HEK293 (cell line): ENCODE results near the gene PTGER4.

ENCODE experiments used
- KLF1 ChIP-seq: fragments of 450-650 bp; formaldehyde crosslinking; IDR thresholded peaks from 2 replicates; pipeline ENCODE4 v1.5.1; 2016; ENCODE audit warnings: missing biosample characterization, missing genetic modification characterization
- ZBTB8A ChIP-seq: fragments of 450-650 bp; formaldehyde crosslinking; IDR thresholded peaks from 2 replicates; pipeline ENCODE4 v1.5.1; 2016; ENCODE audit warnings: missing biosample characterization, missing genetic modification characterization
- ZFP3 ChIP-seq: fragments of 450-650 bp; formaldehyde crosslinking; IDR thresholded peaks from 2 replicates; pipeline ENCODE4 v1.5.1; 2016; ENCODE audit warnings: low read depth, missing biosample characterization, missing genetic modification characterization
- ZNF211 ChIP-seq: fragments of 450-650 bp; formaldehyde crosslinking; IDR thresholded peaks from 2 replicates; pipeline ENCODE4 v1.5.1; 2016; ENCODE audit warnings: low read depth, missing biosample characterization, missing genetic modification characterization
- ZNF302 ChIP-seq: fragments of 450-650 bp; formaldehyde crosslinking; IDR thresholded peaks from 2 replicates; pipeline ENCODE4 v1.5.1; 2016; ENCODE audit warnings: missing biosample characterization, missing genetic modification characterization, low read depth
- TF ChIP-seq, protein P1 (sequence below): IDR thresholded peaks from 2 replicates; pipeline ENCODE4 v1.6.1; 2011; ENCODE audit warnings: mild to moderate bottlenecking, low read depth, low read length, borderline replicate concordance
- TF ChIP-seq, protein P2 (sequence below): fragments of 450-650 bp; formaldehyde crosslinking; IDR thresholded peaks from 2 replicates; pipeline ENCODE4 v1.5.1; 2016; ENCODE audit warnings: missing biosample characterization, missing genetic modification characterization
- TF ChIP-seq, protein P3 (sequence below): fragments of 450-650 bp; formaldehyde crosslinking; IDR thresholded peaks from 2 replicates; pipeline ENCODE4 v1.5.1; 2016; ENCODE audit warnings: missing biosample characterization, missing genetic modification characterization
- TF ChIP-seq, protein P4 (sequence below): fragments of 450-650 bp; formaldehyde crosslinking; IDR thresholded peaks from 2 replicates; pipeline ENCODE4 v1.5.1; 2016; ENCODE audit warnings: missing biosample characterization, missing genetic modification characterization
- TF ChIP-seq, protein P5 (sequence below): fragments of 450-650 bp; formaldehyde crosslinking; IDR thresholded peaks from 2 replicates; pipeline ENCODE4 v1.5.1; 2016; ENCODE audit warnings: missing biosample characterization, missing genetic modification characterization
- TF ChIP-seq, protein P6 (sequence below): fragments of 450-650 bp; formaldehyde crosslinking; conservative IDR thresholded peaks from 2 replicates; pipeline ENCODE4 v1.5.1; 2016; ENCODE audit warnings: low read depth, missing biosample characterization, missing genetic modification characterization

DNA sequence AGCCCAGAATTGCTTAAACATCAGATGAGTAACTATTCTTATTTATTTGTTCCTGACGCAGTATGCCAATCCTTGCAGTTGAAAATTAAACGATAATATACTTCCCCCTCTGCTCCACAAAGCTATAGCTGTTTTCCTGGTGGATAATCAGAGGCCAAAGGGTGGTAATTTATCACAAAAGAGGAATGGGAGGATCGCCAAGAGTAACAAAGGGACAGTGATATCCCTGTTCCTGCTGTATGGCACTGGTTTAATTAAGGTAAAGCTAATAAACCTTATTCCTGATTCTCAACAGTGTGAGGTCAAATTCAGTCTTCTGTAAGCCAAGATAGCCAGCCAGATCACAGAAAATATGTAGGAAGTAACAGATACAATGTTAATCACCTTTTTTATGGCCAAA is 33.4 kb upstream of the PTGER4 start:
- TF ChIP-seq ZBTB8A (tag by site-specific recombination) (no peak), ZFP3 (no peak), KLF1 (tag by site-specific recombination) (no peak), ZNF302 (tag by site-specific recombination) (no peak), ZNF211 (tag by site-specific recombination) (no peak)
- TF ChIP-seq, protein P1, sequence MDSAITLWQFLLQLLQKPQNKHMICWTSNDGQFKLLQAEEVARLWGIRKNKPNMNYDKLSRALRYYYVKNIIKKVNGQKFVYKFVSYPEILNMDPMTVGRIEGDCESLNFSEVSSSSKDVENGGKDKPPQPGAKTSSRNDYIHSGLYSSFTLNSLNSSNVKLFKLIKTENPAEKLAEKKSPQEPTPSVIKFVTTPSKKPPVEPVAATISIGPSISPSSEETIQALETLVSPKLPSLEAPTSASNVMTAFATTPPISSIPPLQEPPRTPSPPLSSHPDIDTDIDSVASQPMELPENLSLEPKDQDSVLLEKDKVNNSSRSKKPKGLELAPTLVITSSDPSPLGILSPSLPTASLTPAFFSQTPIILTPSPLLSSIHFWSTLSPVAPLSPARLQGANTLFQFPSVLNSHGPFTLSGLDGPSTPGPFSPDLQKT = no peak
- TF ChIP-seq, protein P2, sequence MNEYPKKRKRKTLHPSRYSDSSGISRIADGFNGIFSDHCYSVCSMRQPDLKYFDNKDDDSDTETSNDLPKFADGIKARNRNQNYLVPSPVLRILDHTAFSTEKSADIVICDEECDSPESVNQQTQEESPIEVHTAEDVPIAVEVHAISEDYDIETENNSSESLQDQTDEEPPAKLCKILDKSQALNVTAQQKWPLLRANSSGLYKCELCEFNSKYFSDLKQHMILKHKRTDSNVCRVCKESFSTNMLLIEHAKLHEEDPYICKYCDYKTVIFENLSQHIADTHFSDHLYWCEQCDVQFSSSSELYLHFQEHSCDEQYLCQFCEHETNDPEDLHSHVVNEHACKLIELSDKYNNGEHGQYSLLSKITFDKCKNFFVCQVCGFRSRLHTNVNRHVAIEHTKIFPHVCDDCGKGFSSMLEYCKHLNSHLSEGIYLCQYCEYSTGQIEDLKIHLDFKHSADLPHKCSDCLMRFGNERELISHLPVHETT (tag by site-specific recombination) = no peak
- TF ChIP-seq, protein P3, sequence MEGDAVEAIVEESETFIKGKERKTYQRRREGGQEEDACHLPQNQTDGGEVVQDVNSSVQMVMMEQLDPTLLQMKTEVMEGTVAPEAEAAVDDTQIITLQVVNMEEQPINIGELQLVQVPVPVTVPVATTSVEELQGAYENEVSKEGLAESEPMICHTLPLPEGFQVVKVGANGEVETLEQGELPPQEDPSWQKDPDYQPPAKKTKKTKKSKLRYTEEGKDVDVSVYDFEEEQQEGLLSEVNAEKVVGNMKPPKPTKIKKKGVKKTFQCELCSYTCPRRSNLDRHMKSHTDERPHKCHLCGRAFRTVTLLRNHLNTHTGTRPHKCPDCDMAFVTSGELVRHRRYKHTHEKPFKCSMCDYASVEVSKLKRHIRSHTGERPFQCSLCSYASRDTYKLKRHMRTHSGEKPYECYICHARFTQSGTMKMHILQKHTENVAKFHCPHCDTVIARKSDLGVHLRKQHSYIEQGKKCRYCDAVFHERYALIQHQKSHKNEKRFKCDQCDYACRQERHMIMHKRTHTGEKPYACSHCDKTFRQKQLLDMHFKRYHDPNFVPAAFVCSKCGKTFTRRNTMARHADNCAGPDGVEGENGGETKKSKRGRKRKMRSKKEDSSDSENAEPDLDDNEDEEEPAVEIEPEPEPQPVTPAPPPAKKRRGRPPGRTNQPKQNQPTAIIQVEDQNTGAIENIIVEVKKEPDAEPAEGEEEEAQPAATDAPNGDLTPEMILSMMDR (tag by site-specific recombination) = no peak
- TF ChIP-seq, protein P4, sequence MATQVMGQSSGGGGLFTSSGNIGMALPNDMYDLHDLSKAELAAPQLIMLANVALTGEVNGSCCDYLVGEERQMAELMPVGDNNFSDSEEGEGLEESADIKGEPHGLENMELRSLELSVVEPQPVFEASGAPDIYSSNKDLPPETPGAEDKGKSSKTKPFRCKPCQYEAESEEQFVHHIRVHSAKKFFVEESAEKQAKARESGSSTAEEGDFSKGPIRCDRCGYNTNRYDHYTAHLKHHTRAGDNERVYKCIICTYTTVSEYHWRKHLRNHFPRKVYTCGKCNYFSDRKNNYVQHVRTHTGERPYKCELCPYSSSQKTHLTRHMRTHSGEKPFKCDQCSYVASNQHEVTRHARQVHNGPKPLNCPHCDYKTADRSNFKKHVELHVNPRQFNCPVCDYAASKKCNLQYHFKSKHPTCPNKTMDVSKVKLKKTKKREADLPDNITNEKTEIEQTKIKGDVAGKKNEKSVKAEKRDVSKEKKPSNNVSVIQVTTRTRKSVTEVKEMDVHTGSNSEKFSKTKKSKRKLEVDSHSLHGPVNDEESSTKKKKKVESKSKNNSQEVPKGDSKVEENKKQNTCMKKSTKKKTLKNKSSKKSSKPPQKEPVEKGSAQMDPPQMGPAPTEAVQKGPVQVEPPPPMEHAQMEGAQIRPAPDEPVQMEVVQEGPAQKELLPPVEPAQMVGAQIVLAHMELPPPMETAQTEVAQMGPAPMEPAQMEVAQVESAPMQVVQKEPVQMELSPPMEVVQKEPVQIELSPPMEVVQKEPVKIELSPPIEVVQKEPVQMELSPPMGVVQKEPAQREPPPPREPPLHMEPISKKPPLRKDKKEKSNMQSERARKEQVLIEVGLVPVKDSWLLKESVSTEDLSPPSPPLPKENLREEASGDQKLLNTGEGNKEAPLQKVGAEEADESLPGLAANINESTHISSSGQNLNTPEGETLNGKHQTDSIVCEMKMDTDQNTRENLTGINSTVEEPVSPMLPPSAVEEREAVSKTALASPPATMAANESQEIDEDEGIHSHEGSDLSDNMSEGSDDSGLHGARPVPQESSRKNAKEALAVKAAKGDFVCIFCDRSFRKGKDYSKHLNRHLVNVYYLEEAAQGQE (tag by site-specific recombination) = no peak
- TF ChIP-seq, protein P5, sequence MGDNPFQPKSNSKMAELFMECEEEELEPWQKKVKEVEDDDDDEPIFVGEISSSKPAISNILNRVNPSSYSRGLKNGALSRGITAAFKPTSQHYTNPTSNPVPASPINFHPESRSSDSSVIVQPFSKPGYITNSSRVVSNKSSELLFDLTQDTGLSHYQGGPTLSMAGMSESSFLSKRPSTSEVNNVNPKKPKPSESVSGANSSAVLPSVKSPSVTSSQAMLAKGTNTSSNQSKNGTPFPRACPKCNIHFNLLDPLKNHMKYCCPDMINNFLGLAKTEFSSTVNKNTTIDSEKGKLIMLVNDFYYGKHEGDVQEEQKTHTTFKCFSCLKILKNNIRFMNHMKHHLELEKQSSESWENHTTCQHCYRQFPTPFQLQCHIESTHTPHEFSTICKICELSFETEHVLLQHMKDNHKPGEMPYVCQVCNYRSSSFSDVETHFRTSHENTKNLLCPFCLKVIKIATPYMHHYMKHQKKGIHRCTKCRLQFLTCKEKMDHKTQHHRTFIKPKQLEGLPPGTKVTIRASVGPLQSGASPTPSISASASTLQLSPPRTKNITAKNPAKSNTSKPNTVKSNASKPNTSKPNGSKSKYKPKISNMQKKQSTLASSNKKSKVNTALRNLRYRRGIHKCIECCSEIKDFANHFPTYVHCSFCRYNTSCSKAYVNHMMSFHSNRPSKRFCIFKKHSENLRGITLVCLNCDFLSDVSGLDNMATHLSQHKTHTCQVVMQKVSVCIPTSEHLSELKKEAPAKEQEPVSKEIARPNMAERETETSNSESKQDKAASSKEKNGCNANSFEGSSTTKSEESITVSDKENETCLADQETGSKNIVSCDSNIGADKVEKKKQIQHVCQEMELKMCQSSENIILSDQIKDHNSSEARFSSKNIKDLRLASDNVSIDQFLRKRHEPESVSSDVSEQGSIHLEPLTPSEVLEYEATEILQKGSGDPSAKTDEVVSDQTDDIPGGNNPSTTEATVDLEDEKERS = no peak
- TF ChIP-seq, protein P6, sequence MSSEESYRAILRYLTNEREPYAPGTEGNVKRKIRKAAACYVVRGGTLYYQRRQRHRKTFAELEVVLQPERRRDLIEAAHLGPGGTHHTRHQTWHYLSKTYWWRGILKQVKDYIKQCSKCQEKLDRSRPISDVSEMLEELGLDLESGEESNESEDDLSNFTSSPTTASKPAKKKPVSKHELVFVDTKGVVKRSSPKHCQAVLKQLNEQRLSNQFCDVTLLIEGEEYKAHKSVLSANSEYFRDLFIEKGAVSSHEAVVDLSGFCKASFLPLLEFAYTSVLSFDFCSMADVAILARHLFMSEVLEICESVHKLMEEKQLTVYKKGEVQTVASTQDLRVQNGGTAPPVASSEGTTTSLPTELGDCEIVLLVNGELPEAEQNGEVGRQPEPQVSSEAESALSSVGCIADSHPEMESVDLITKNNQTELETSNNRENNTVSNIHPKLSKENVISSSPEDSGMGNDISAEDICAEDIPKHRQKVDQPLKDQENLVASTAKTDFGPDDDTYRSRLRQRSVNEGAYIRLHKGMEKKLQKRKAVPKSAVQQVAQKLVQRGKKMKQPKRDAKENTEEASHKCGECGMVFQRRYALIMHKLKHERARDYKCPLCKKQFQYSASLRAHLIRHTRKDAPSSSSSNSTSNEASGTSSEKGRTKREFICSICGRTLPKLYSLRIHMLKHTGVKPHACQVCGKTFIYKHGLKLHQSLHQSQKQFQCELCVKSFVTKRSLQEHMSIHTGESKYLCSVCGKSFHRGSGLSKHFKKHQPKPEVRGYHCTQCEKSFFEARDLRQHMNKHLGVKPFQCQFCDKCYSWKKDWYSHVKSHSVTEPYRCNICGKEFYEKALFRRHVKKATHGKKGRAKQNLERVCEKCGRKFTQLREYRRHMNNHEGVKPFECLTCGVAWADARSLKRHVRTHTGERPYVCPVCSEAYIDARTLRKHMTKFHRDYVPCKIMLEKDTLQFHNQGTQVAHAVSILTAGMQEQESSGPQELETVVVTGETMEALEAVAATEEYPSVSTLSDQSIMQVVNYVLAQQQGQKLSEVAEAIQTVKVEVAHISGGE = no peak
